Endothelial cell of umbilical vein (primary cell): ENCODE data around the gene TTC29. TPM values are rescaled to one million over a fixed set of nuclear protein-coding genes. Genes with fewer than 3 reads are reported as not detected.

Experiments used
- BruUV-seq: library from RNA; stranded (reverse); fragments of 400-500 nt; replicated peaks from 2 replicates; lab custom pipeline; 2021; lab: Mats Ljungman, UMichigan
- CTCF ChIA-PET: fragments of 300-600, 350-600 bp; sonication (Branson Sonifier 250); formaldehyde crosslinking; loops from one replicate; lab custom pipeline; 2021; ENCODE audit warnings: antibody characterized with exemption, inconsistent platforms; lab: Charles Lee
- POLR2A ChIA-PET: fragments of 300-600, 350-600 bp; sonication (Branson Sonifier 250); formaldehyde crosslinking; loops from one replicate; lab custom pipeline; 2021; ENCODE audit warnings: antibody characterized with exemption, inconsistent platforms; lab: Charles Lee
- DNase-seq: peaks from one replicate; pipeline ENCODE4 v3.0.0-alpha.2; 2011; ENCODE audit warnings: low read depth, low spot score
- FAIRE-seq: peaks from 2 replicates; lab custom pipeline; 2011; peaks lifted over from hg19 to GRCh38; lab: Jason Lieb, UNC
- H2AFZ ChIP-seq: 2 replicates; pipeline ENCODE4 v1.6.0; 2012; ENCODE audit warnings: low read depth, low read length, control low read depth, inconsistent platforms
- H3K27ac ChIP-seq: 2 replicates; pipeline ENCODE4 v1.5.1; 2011; ENCODE audit warnings: low read depth, mild to moderate bottlenecking, control low read depth, low read length, moderate library complexity; ENCODE audit not compliant: insufficient read depth
- H3K27me3 ChIP-seq, 2 experiments: 2 replicates each; pipeline versions ENCODE4 v1.6.0 to v1.6.1; 2011; ENCODE audit warnings: low read length in 2 of 2, mixed read lengths in 1 of 2; ENCODE audit not compliant: control insufficient read depth in 2 of 2, insufficient read depth in 2 of 2
- H3K36me3 ChIP-seq, 2 experiments: 2 replicates in 1 of 2; 3 replicates in 1 of 2; pipeline ENCODE4 v1.5.1; 2011; ENCODE audit warnings: low read length in 2 of 2, mild to moderate bottlenecking in 1 of 2, moderate library complexity in 1 of 2; ENCODE audit not compliant: control insufficient read depth in 2 of 2, insufficient read depth in 2 of 2; ENCODE audit errors: extremely low read depth in 1 of 2
- H3K4me1 ChIP-seq: 3 replicates; pipeline ENCODE4 v1.5.1; 2011; ENCODE audit warnings: mild to moderate bottlenecking, low read length; ENCODE audit not compliant: control insufficient read depth, insufficient read depth; ENCODE audit errors: extremely low read depth
- H3K4me2 ChIP-seq: 2 replicates; pipeline ENCODE4 v1.6.1; 2011; ENCODE audit warnings: low read length, control low read depth, mixed read lengths; ENCODE audit not compliant: insufficient read depth
- H3K4me3 ChIP-seq, 3 experiments: fragments of 200-600 bp in 1 of 3; sonication (generic), shearing (Covaris generic) in 1 of 3; replicated peaks in 1 of 3; 2 replicates each; pipeline ENCODE4 v1.5.1; 2011 to 2016; ENCODE audit warnings: control low read depth in 3 of 3, low read length in 3 of 3, mild to moderate bottlenecking in 2 of 3, inconsistent platforms in 1 of 3, low read depth in 1 of 3, moderate library complexity in 1 of 3; ENCODE audit not compliant: insufficient read depth in 1 of 3
- H3K79me2 ChIP-seq: 2 replicates; pipeline ENCODE4 v1.6.0; 2012; ENCODE audit warnings: low read length, inconsistent platforms; ENCODE audit not compliant: control insufficient read depth, insufficient read depth
- H3K9ac ChIP-seq: replicated peaks from 2 replicates; pipeline ENCODE3; 2011; ENCODE audit warnings: low read length, control low read depth; ENCODE audit not compliant: insufficient read depth; ENCODE audit errors: extremely low read depth
- H3K9me1 ChIP-seq: replicated peaks from 3 replicates; pipeline ENCODE4 v1.6.0; 2011; ENCODE audit warnings: mild to moderate bottlenecking, low read length; ENCODE audit not compliant: control insufficient read depth, insufficient read depth; ENCODE audit errors: extremely low read depth
- H3K9me3 ChIP-seq: replicated peaks from 2 replicates; pipeline ENCODE4 v1.5.1; 2012; ENCODE audit warnings: low read length, inconsistent platforms; ENCODE audit not compliant: control insufficient read depth, insufficient read depth
- H4K20me1 ChIP-seq: replicated peaks from 2 replicates; pipeline ENCODE3; 2011; ENCODE audit warnings: mild to moderate bottlenecking, low read length; ENCODE audit not compliant: control insufficient read depth, insufficient read depth; ENCODE audit errors: extremely low read depth
- CTCF ChIP-seq, 2 donors: IDR thresholded peaks; 1 replicate in 1 of 2; 2 replicates in 1 of 2; pipeline ENCODE4 v1.5.1; 2011; ENCODE audit warnings: low read length in 2 of 2, mild to moderate bottlenecking in 2 of 2, moderate library complexity in 2 of 2, control low read depth in 1 of 2, inconsistent platforms in 1 of 2, low read depth in 1 of 2; ENCODE audit not compliant: insufficient read depth in 1 of 2; ENCODE audit errors: extremely low read depth in 1 of 2
- EZH2 ChIP-seq: IDR thresholded peaks from 2 replicates; pipeline ENCODE4 v1.6.1; 2012; ENCODE audit warnings: borderline replicate concordance, low read depth, mild to moderate bottlenecking, moderate library complexity, low read length, inconsistent platforms; ENCODE audit not compliant: severe bottlenecking
- FOS ChIP-seq: IDR thresholded peaks from 2 replicates; pipeline ENCODE4 v1.6.1; 2011; ENCODE audit warnings: mild to moderate bottlenecking, low read length, moderate library complexity, borderline replicate concordance; ENCODE audit not compliant: insufficient read depth
- GATA2 ChIP-seq: IDR thresholded peaks from 2 replicates; pipeline ENCODE4 v1.7.0; 2011; ENCODE audit warnings: low read depth, mild to moderate bottlenecking, moderate library complexity, mixed read lengths, low read length; ENCODE audit not compliant: insufficient read length, insufficient read depth
- JUN ChIP-seq: IDR thresholded peaks from 2 replicates; pipeline ENCODE4 v1.6.1; 2011; ENCODE audit warnings: borderline replicate concordance, low read depth; ENCODE audit not compliant: insufficient read length, insufficient read depth
- MAX ChIP-seq: IDR thresholded peaks from 2 replicates; pipeline ENCODE4 v1.6.1; 2011; ENCODE audit not compliant: insufficient read depth, insufficient read length
- MYC ChIP-seq: IDR thresholded peaks from one replicate; pipeline ENCODE4 v1.6.1; 2011; ENCODE audit warnings: mild to moderate bottlenecking, low read depth, low read length
- POLR2A ChIP-seq: IDR thresholded peaks from 2 replicates; pipeline ENCODE4 v1.6.1; 2012; ENCODE audit warnings: low read depth, mild to moderate bottlenecking, control low read depth, low read length
- POLR2AphosphoS5 ChIP-seq: IDR thresholded peaks from 2 replicates; pipeline ENCODE4 v1.6.1; 2012; ENCODE audit warnings: low read depth, mild to moderate bottlenecking, control low read depth, low read length, moderate library complexity; ENCODE audit not compliant: insufficient read depth
- dilution Hi-C: fragments of 300-500 bp; cut with MboI; formaldehyde crosslinking; loops from one replicate; pipeline ENCODE4 v1.15.0; 2019; ENCODE audit warnings: low sequenced_read_pairs; ENCODE audit not compliant: extremely low pct_ligation_motif_present
- intact Hi-C: fragments of 100-400 bp; cut with micrococcal nuclease; formaldehyde crosslinking; loops from one replicate; pipeline ENCODE4 v1.10.0; 2022
- polyA plus RNA-seq, 4 experiments: library from polyadenylated mRNA; depleted of rRNA in 3 of 4; stranded (reverse) in 3 of 4; unstranded in 1 of 4; fragments of >200 nt; gene quantifications; 2 replicates each; pipeline versions ENCODE4 v1.2.1 to v1.2.3, GENCODE V29; 2011 to 2012; ENCODE audit warnings: missing spikeins in 1 of 4
- total RNA-seq: library from RNA; stranded (reverse); gene quantifications from 2 replicates; pipeline ENCODE4 v1.2.3, GENCODE V29; 2021

The TTC29 gene
- total and polyA plus RNA-seq, 2 donors (not counting 3 experiments of a cell fraction or from before 2014, with no cell fraction given) = not detected

- Histone ChIP-seq H4K20me1 (no peaks in the 10 kb centered on the region), H3K4me2 (no peak overlapping the region), H3K27me3 (peaks cover 0 to 3% of the 10 kb centered on the region in 2 experiments), H3K79me2 (no peaks in the 10 kb centered on the region), H3K27ac (peak overlapping the region; percentile 24), H3K9me3 (no peaks in the 10 kb centered on the region), H3K9me1 (no peaks in the 10 kb centered on the region), H3K4me3 (no peak overlapping the region), H2AFZ (no peak overlapping the region), H3K36me3 (no peaks in the 10 kb centered on the region), H3K4me1 (peaks cover 5% of the 10 kb centered on the region), H3K9ac (no peak overlapping the region)
- peak; percentile 58 for DNase-seq
- FAIRE-seq = peak; percentile 46
- no peak for TF ChIP-seq JUN
- TF ChIP-seq MYC = no peak
- TF ChIP-seq FOS = no peak
- no peak for TF ChIP-seq MAX
- no peak for TF ChIP-seq POLR2A
- TF ChIP-seq GATA2 = no peak
- TF ChIP-seq CTCF (IDR thresholded peaks at IDR 0.05; ENCODE audit: extremely low read depth in 1 of 2, insufficient read depth in 1 of 2, low read depth in 1 of 2, low read length in 2 of 2) = no peak
- TF ChIP-seq POLR2AphosphoS5 = no peak
- TF ChIP-seq EZH2 = no peak
- no TSS peak for BruUV-seq
- intact Hi-C loops = no loop called here
- dilution Hi-C loops = no loop called here
- CTCF ChIA-PET = interaction anchor here (1.1 kb wide), 1 partner anchor 121 kb away, joined by 4 read pairs; no protein-coding TSS in a partner anchor
- POLR2A ChIA-PET = no interaction called here
Measured at GRCh38 chr4:146976145-146976544, 30.5 kb upstream of the TTC29 start.
